GM18505 (cell line): ENCODE data around the gene TOP3B.

ENCODE experiments used
- ATAC-seq: cut with Tn5 transposase; IDR thresholded peaks from one replicate; pipeline ENCODE4 v1.9.1; 2021; ENCODE audit not compliant: unreplicated experiment
- POLR2A ChIP-seq: IDR thresholded peaks from 4 replicates; pipeline ENCODE4 v1.6.1; 2011; ENCODE audit warnings: borderline replicate concordance; ENCODE audit not compliant: insufficient read depth, insufficient read length; ENCODE audit errors: extremely low read depth

TOP3B gene

DNA sequence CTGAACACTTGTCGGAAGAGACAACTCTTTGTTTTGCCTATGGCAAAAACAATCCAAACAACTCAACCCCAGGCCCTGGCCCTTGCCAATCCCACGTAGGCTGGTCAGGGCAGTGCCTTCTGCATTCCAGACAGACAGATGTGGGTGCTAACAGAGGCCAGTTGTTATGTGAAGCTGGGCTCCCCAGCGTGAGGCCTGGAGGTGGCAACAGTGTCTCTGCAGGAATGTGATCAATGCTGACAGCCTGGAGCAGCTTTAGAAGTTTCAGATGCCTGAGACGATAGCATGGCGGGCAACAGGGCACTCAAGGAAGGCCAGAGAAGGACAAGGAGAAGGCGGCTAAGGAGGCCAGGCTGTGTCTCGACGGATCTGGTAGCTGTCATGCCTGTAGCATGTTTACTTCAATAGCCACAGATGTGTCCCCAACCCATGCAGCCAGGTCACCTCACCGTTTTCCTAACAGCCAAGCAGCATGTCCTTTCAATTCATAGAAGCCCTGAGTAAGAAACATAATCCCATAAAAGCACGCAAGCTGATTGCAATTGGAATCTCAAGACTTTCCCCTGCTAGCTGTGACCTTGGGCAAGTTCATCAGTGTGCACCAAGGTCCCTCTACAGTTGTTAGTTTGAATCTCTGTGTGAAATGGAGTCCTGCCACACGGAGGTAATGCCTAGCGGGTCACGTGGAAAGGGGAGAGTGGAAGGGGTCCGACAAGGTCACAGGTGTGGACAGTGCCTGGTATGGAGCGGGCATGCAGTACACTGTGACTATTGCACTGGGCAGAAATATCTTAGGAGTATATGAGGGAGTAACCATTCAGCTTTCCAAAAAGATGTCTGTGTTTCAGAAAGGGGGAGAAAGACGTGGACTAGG lies 15.7 kb downstream of the TOP3B start:
- ATAC-seq = no peak
- TF ChIP-seq POLR2A = no peak

DNA sequence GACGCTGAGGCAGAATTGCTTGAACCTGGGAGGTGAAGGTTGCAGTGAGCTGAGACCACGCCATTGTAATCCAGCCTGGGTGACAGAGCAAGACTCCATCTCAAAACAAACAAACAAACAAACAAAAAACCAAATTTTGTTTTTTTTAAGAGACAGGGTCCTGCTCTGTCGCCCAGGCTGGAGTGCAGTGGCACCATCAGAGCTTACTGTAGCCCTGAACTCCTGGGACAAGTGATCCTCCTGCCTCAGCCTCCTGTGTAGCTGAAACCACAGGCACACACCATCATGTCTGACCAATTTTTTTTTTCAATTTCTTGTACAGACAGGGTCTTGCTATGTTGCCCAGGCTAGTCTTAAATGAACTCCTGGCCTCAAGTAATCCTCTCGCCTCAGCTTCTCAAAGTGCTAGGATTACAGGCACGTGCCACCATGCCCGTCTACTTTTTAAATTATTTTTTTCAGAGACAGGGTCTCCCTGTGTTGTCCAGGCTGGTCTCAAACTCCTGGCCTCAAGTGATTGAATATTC lies 16.8 kb downstream of the TOP3B start:
- no peak for ATAC-seq
- no peak for TF ChIP-seq POLR2A

DNA sequence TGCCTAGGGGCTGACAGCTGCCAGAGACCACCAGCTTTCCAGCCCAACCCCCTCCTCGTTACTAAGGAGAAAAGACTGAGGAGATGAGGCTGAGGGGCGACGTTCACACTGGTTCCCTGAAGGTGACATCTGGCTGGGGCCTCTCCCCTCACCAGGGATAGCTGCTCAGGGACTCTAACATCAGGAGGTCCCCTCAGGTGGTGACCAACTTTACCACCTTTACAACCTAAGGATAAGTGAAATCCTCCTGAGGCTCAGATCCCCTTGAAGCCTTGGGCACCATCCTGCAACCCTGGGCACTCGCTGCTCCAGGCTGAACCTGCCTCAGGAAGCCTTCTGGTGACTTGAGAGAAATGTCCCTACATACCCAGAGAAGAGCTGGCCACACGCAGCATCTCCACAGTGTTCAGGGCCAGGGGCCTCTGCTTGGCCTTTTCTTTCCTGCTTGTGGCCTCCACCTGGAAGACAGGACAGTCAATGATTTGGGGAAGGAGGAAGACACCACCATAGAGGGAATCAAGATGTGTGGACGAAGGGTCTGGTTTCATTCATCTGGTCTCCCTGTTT lies 17.6 kb downstream of the TOP3B start:
- no peak for TF ChIP-seq POLR2A
- ATAC-seq = no peak

DNA sequence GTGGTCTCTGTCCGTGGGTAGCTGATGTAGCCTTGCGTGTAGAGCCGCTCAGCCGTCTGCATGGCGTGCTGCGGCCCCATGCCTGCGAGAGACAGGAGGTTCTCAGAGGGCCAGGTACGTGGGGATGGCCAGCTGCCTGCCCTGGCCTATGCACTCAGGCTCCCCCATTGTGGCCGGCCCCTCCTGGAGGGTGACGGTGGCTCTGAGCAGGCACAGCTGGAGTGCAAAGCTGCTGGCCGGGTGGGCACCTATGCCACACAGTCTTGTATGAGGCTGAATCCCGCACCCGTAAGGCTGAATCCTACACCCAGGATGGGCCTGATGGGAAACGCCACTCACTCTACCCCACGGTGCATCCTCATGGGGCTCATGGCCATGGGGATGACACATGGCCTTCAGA lies 18.4 kb downstream of the TOP3B start:
- ATAC-seq = no peak

DNA sequence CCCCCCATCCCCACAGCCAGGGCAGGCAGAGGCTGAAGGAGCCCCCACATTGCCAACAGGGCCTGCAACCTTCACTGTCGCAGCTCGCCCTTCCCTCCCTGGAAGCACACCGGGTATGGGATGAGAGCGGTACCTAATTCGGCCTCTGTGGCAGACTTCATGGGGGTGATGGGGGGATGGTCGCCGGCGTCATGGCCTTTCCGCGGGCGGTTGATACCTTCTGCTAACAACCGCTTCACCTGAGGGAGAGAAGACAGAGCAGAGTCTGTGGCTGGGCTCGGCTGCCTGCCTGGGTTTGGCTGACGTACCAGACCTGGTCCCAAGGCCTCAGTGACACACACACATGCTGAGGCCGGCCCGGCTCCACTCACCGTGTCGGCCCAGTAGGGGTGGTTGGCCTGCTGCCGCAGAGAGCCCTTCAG lies 18.8 kb downstream of the TOP3B start:
- no peak for TF ChIP-seq POLR2A
- ATAC-seq = no peak

More for the DNA sequence above, 18.4 kb downstream of the TOP3B start:
- TF ChIP-seq POLR2A = no peak

DNA sequence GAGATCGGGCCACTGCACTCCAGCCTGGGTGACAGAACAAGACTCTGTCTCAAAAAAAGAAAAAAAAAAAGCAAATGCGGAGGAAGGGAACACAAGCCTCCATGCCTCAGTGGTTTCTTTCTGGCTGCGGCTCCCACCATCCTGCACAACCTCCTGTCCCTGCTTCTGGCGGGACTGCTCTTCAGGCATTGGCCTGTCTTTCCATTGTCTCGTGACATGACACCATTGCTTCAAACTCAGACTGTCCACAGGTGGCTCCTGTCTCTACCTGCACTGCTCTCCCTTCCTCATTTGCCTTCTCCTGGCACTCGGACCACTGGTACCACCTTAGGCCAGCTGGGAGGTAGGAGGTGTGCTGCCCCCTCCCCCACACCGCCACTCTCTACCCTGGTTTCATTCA lies 19.3 kb downstream of the TOP3B start:
- TF ChIP-seq POLR2A = no peak

DNA sequence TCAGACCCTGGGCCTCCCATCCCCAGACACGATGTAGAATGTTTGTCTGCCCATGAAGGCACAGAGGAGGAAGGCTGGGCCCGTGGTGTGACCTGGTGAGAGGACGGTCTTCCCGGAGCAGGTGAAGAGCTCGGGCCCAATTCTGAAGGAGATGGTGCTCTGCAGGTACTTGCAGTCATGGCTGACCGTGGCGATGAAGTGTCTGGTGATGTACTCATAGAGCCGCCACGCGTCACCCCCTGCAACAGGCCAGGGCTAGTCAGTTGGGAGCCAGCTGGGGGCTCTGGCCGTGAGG lies 20.0 kb downstream of the TOP3B start:
- no peak for TF ChIP-seq POLR2A
- ATAC-seq = no peak

More for the DNA sequence above, 19.3 kb downstream of the TOP3B start:
- ATAC-seq = no peak

DNA sequence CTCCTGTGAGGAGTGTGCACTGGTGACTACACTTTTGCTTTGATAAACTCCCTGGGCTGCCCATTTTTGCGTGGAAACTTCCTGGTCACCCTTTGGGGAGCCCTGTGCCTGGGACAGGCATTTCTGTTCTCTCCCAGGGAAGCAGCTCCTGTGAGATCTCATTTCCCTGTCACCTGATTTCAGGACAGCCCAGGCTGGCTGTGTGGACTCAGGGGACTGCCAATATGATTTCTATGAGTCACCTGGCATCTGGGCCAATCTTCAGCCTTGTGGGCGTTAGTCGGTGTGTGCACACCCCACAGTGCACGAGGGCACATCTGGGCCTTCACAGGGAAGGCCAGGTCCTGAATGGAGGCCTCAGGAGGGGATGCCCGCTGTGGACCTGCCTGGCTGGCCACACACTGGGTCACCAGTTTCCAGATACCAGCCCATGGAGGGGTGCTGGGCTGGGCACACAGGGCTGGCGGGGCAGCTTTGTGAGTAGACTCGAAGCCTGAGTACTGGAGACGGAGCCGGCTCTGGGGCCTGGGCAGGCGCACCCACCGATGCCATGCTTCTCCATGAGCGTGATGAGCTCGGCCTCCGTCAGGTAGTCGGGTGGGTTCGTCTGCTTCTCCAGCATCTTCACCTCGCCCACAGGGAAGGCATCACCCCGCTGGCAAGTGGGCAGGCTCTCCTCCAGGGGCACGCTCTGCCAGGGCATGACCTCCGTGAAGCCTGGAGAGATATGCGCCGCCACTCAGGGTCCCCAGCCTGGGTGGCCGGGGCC lies 20.5 kb downstream of the TOP3B start:
- no peak for ATAC-seq
- TF ChIP-seq POLR2A = no peak

DNA sequence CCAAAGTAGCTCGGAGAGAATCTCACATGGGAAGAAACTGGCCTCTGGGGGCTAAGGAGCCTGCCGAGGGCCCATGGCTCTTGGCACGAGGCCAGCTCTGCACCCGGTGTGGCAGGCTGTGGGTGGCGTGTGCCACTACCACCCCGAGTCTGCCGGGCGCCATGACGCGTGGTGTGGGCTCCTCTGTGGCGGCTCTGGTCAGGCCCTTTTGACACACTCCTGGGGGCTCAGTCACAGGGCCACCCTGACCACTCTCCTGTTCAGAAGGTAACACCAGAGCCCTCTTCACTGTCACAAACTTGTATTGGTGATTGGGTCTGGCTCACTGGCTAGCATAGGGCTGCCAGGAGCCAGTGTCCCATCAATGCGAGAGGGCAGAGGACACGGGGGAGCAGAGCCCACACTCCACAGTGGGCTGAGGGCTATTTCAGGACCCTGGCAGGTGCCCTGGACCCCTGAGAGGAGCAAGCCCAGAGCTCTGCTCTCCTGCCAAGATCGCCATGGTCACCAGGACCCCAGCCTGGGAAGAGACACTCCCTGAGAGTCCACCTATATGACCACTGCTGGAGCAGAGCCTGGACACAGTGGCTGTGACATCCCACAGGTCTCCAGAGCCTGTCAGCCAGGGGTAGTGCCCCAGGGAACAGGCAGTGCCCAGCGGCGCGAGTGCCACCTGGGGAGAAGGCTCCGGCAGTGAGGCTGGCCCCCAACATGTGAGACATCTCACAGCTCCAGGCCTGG lies 21.3 kb downstream of the TOP3B start:
- no peak for TF ChIP-seq POLR2A
- ATAC-seq = no peak

DNA sequence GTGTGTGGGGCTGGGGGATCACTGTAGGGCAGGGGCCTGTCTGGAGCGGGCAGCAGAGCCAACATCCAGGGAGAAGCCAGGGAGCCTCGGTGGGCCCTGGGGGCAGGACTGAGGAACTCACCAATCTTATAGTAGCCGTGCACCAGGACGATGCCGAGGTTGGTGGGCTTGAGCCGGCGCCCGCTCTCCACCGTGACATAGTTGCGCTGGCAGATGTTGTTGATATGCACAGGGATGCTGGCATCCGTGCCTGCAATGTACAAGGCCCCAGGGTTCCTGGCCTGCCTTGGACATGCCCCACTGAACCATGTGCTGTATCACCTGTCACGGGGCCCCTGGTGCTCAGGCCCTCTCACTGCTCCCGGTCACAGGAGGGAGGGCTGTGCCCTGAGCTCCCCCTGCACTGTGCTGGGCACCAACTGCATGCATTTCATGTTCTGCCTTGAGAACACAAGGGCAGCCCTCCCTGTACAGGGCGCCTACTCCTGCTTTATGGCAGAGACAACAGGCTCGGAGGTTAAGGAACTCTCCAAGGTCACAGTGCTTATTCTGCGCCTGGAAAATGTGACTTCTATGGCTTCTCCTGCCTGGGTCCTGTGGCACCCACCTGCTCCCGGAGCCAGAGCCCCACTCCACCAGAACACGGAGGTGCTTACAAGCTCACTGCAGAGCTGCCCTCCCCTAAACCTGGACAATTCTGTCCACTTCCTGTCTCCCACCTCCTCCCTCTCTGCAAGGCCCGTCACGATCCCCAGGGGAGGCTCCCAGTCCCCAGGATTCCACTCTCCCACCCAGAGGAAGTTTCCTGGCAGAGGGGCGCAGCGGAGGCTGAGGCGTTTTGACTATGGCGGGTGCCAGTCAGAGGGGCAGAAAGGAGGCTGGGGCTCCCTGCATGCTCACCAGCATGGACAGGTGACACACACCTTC lies 22.1 kb downstream of the TOP3B start:
- TF ChIP-seq POLR2A = no peak
- ATAC-seq = no peak

DNA sequence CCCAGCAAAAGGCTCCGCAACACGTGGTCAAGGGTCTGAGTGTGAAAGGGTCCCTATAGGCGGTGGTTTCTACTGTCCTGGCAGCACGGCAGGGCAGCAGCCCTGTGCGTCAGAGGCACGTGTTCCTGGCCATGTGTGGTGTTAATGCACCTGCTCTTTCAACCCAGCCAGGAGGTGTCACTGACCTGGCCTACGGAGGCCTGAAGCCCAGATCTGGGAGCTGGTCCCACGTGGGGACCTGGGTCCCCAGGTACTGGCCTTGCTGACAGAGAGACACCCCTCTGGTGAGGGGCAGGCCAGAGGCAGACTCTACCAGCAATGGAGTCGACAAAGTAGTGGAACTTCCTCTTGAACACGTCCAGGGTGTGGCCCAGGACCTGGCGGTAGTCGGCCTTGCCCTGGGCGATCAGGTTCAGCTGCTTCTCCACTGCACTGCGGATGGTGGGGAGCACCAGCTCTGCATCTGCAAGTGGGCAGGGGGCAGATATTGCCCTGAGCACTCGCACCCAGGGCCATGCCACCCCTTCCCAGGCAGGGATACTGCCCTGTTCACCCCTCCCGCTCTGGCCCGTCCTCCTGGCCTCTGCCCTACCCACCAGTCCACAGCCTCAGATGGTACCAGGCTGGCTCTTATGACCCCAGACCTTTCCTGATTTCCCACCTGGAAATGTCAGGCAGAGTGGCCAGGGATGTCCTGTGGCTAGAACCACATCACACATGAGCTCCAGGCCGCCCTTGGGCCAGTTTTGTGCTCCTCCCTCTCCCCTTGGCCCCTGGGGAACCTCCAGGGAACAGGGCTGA lies 23.1 kb downstream of the TOP3B start:
- no peak for TF ChIP-seq POLR2A

More for the DNA sequence above, 23.1 kb downstream of the TOP3B start:
- ATAC-seq = no peak
